ENCODE results near the gene AGTPBP1.
A peak's percentile ranks its signal among the peaks of the same experiment; 100 is the strongest.
"Not testable (repeated sequence)": the region's sequence is repeated elsewhere in the genome, so short reads cannot be mapped to it uniquely, and the experiment has no call there.

Gene AGTPBP1

GRCh38 chr9:85741875-85742596 is at the start of gene AGTPBP1:
Gene AGTPBP1, minus strand, starts transcription at chr9:85741954. Its CDS starts 29,421 bp downstream, at chr9:85712533.
- Histone ChIP-seq H3K79me2 (no peaks in the 10 kb centered on the region), H3K4me2 (ENCODE audit: low read length) (peak within 1 kb of the TSS; percentile 83), H3K36me3 (ENCODE audit: control insufficient read depth, insufficient read depth, low read length) (no peaks in the 10 kb centered on the region), H2AFZ (peak within 1 kb of the TSS; percentile 93), H3K27ac (peak within 1 kb of the TSS; percentile 72), H3K4me1 (no peaks in the 10 kb centered on the region), H3K4me3 (ENCODE audit: low read depth, low read length) (peak within 1 kb of the TSS; percentile 85), H3K27me3 (ENCODE audit: control insufficient read depth, insufficient read depth, low read length) (no peaks in the 10 kb centered on the region), H3K9me3 (ENCODE audit: control insufficient read depth, low read length) (no peaks in the 10 kb centered on the region), H3K9ac (no peak within 1 kb of the TSS)
- TF ChIP-seq, protein P1, sequence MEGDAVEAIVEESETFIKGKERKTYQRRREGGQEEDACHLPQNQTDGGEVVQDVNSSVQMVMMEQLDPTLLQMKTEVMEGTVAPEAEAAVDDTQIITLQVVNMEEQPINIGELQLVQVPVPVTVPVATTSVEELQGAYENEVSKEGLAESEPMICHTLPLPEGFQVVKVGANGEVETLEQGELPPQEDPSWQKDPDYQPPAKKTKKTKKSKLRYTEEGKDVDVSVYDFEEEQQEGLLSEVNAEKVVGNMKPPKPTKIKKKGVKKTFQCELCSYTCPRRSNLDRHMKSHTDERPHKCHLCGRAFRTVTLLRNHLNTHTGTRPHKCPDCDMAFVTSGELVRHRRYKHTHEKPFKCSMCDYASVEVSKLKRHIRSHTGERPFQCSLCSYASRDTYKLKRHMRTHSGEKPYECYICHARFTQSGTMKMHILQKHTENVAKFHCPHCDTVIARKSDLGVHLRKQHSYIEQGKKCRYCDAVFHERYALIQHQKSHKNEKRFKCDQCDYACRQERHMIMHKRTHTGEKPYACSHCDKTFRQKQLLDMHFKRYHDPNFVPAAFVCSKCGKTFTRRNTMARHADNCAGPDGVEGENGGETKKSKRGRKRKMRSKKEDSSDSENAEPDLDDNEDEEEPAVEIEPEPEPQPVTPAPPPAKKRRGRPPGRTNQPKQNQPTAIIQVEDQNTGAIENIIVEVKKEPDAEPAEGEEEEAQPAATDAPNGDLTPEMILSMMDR (IDR thresholded peaks at IDR 0.05): no peak

- H3K4me1 ChIP-seq; H3K4me2 ChIP-seq (ENCODE audit: low read length); H2AFZ ChIP-seq; H3K9ac ChIP-seq; H3K9me3 ChIP-seq (ENCODE audit: control insufficient read depth, low read length); H3K27ac ChIP-seq; H3K4me3 ChIP-seq (ENCODE audit: low read depth, low read length); H3K36me3 ChIP-seq (ENCODE audit: control insufficient read depth, insufficient read depth, low read length); H3K27me3 ChIP-seq (ENCODE audit: control insufficient read depth, insufficient read depth, low read length); H3K79me2 ChIP-seq: not testable (repeated sequence)
Observed at GRCh38 chr9:85786116-85786515, 44.4 kb upstream of the AGTPBP1 start.

- H3K27ac ChIP-seq; H3K9me3 ChIP-seq (ENCODE audit: control insufficient read depth, low read length); H2AFZ ChIP-seq; H3K36me3 ChIP-seq (ENCODE audit: control insufficient read depth, insufficient read depth, low read length); H3K79me2 ChIP-seq; H3K27me3 ChIP-seq (ENCODE audit: control insufficient read depth, insufficient read depth, low read length); H3K4me3 ChIP-seq (ENCODE audit: low read depth, low read length); H3K4me1 ChIP-seq; H3K9ac ChIP-seq; H3K4me2 ChIP-seq (ENCODE audit: low read length): not testable (repeated sequence)
Observed at GRCh38 chr9:85773844-85774243, 32.1 kb upstream of the AGTPBP1 start.

GRCh38 chr9:85761802-85762201 is 20.0 kb upstream of the AGTPBP1 start:
- not testable (repeated sequence) for H3K9ac ChIP-seq

DNA sequence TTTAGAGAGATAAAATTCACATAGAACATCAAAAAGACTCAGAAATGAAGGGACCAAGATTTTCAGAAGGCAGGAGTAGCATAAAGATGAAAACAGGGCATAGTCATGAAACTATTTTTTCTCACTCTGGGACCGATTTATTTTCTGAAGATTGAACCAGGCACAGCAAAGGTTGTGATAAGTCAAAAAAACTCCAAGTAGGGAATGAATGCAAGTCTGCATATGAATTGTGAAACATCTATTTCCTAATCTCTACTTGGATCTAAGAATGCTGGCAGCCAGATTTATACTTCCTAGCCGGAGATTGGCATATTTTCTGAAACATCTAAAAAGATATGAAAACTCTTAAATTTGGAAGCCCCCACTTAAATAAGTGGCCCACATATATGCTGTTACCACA is 16.0 kb upstream of the AGTPBP1 start:
- not testable (repeated sequence) for H2AFZ ChIP-seq; H3K36me3 ChIP-seq (ENCODE audit: control insufficient read depth, insufficient read depth, low read length); H3K4me3 ChIP-seq (ENCODE audit: low read depth, low read length); H3K27me3 ChIP-seq (ENCODE audit: control insufficient read depth, insufficient read depth, low read length); H3K9me3 ChIP-seq (ENCODE audit: control insufficient read depth, low read length); H3K79me2 ChIP-seq; H3K9ac ChIP-seq; H3K4me1 ChIP-seq; H3K4me2 ChIP-seq (ENCODE audit: low read length); H3K27ac ChIP-seq

More at GRCh38 chr9:85761802-85762201, 20.0 kb upstream of the AGTPBP1 start:
- H3K27me3 ChIP-seq (ENCODE audit: control insufficient read depth, insufficient read depth, low read length); H3K36me3 ChIP-seq (ENCODE audit: control insufficient read depth, insufficient read depth, low read length); H3K79me2 ChIP-seq; H3K4me2 ChIP-seq (ENCODE audit: low read length); H3K27ac ChIP-seq; H3K9me3 ChIP-seq (ENCODE audit: control insufficient read depth, low read length); H3K4me3 ChIP-seq (ENCODE audit: low read depth, low read length); H3K4me1 ChIP-seq; H2AFZ ChIP-seq: not testable (repeated sequence)

GRCh38 chr9:85756216-85756615 is 14.5 kb upstream of the AGTPBP1 start:
- not testable (repeated sequence) for H3K27ac ChIP-seq; H2AFZ ChIP-seq; H3K9me3 ChIP-seq (ENCODE audit: control insufficient read depth, low read length); H3K4me1 ChIP-seq; H3K4me3 ChIP-seq (ENCODE audit: low read depth, low read length); H3K27me3 ChIP-seq (ENCODE audit: control insufficient read depth, insufficient read depth, low read length); H3K9ac ChIP-seq; H3K4me2 ChIP-seq (ENCODE audit: low read length); H3K79me2 ChIP-seq; H3K36me3 ChIP-seq (ENCODE audit: control insufficient read depth, insufficient read depth, low read length)

GRCh38 chr9:85746309-85746708 is 4.6 kb upstream of the AGTPBP1 start:
- TF ChIP-seq, protein P1 (IDR thresholded peaks at IDR 0.05): no peak
- H3K9ac ChIP-seq: no peak overlapping the region
- H3K4me1 ChIP-seq: no peaks in the 10 kb centered on the region
- no peak overlapping the region for H3K4me2 ChIP-seq (ENCODE audit: low read length)
- no peak overlapping the region for H2AFZ ChIP-seq
- H3K4me3 ChIP-seq (ENCODE audit: low read depth, low read length): no peak overlapping the region
- no peaks in the 10 kb centered on the region for H3K9me3 ChIP-seq (ENCODE audit: control insufficient read depth, low read length)
- H3K36me3 ChIP-seq (ENCODE audit: control insufficient read depth, insufficient read depth, low read length): no peaks in the 10 kb centered on the region
- H3K27me3 ChIP-seq (ENCODE audit: control insufficient read depth, insufficient read depth, low read length): no peaks in the 10 kb centered on the region
- no peaks in the 10 kb centered on the region for H3K79me2 ChIP-seq
- no peak overlapping the region for H3K27ac ChIP-seq
